Natural killer cell (primary cell): Measurements from ENCODE around the gene CAPS. TPM values are rescaled to one million over a fixed set of nuclear protein-coding genes. Genes with fewer than 3 reads are reported as not detected.

Experiments
- ATAC-seq, 3 donors: fragments of 150-1000 bp in 2 of 3; fragments of 200-7000 bp in 1 of 3; cut with Tn5 transposase; 1 replicate in 1 of 3; 2 replicates in 2 of 3; pipeline ENCODE4 v1.10.0; 2021; ENCODE audit warnings: mild to moderate bottlenecking in 2 of 3, moderate library complexity in 2 of 3
- DNase-seq, 2 donors: peaks; one replicate each; pipeline versions ENCODE4 v3.0.0 to v3.0.0-alpha.2; 2013 to 2021; ENCODE audit warnings: mixed read lengths in 1 of 2
- H3K27ac ChIP-seq: one replicate; pipeline ENCODE4 v1.5.1; 2013; ENCODE audit warnings: mild to moderate bottlenecking, low read length
- H3K27me3 ChIP-seq: one replicate; pipeline ENCODE4 v1.6.1; 2013; ENCODE audit warnings: low read length; ENCODE audit not compliant: control insufficient read depth, insufficient read depth
- H3K36me3 ChIP-seq: one replicate; pipeline ENCODE4 v1.6.1; 2013; ENCODE audit warnings: low read length; ENCODE audit not compliant: control insufficient read depth, insufficient read depth
- H3K4me1 ChIP-seq: one replicate; pipeline ENCODE4 v1.6.1; 2013; ENCODE audit warnings: low read length; ENCODE audit not compliant: control insufficient read depth, insufficient read depth
- H3K4me3 ChIP-seq: one replicate; pipeline ENCODE4 v1.5.1; 2013; ENCODE audit warnings: low read length
- H3K9me3 ChIP-seq: one replicate; pipeline ENCODE4 v1.6.1; 2013; ENCODE audit warnings: low read length; ENCODE audit not compliant: control insufficient read depth, insufficient read depth
- H3K27ac Mint-ChIP-seq, 2 donors: one replicate each; pipeline ENCODE4 v1.8.0; 2022; ENCODE audit warnings: mild to moderate bottlenecking in 2 of 2, mixed read lengths in 2 of 2, moderate library complexity in 1 of 2
- H3K27me3 Mint-ChIP-seq, 2 donors: one replicate each; pipeline ENCODE4 v1.8.0; 2022; ENCODE audit warnings: low read depth in 2 of 2, mixed read lengths in 2 of 2
- H3K36me3 Mint-ChIP-seq: one replicate; pipeline ENCODE4 v1.8.0; 2022; ENCODE audit warnings: mixed read lengths
- H3K4me1 Mint-ChIP-seq, 2 donors: one replicate each; pipeline ENCODE4 v1.8.0; 2022; ENCODE audit warnings: mixed read lengths in 2 of 2
- H3K4me3 Mint-ChIP-seq: one replicate; pipeline ENCODE4 v1.8.0; 2022; ENCODE audit warnings: mild to moderate bottlenecking, moderate library complexity, mixed read lengths
- H3K9me3 Mint-ChIP-seq, 2 donors: one replicate each; pipeline ENCODE4 v1.8.0; 2022; ENCODE audit warnings: mixed read lengths in 2 of 2
- WGBS: methylation state at CpG from one replicate; pipeline ENCODE4 v1.1.7; 2013; ENCODE audit warnings: missing lambda C conversion rate; ENCODE audit not compliant: insufficient coverage; 5-methylcytosine and 5-hydroxymethylcytosine counted together
- intact Hi-C: fragments of 100-400 bp; cut with micrococcal nuclease; formaldehyde crosslinking; loops from one replicate; pipeline ENCODE4 v1.14.2; 2022
- total RNA-seq, 4 donors: library from RNA; stranded (reverse); fragments of 120-200 nt in 1 of 4; gene quantifications; one replicate each; pipeline versions ENCODE4 v1.2.3 to v1.2.4, GENCODE V29; 2013 to 2022
- TF ChIP-seq, protein P1 (sequence below): fragments of 200-600 bp; IDR thresholded peaks from one replicate; pipeline ENCODE4 v1.8.0; 2022; ENCODE audit warnings: antibody characterized with exemption

CAPS gene
- total RNA-seq, 3 donors from 2014 or later (not counting 1 experiment from before 2014, with no cell fraction given) = 34.0 to 41.6 (median 38.3) TPM

DNA sequence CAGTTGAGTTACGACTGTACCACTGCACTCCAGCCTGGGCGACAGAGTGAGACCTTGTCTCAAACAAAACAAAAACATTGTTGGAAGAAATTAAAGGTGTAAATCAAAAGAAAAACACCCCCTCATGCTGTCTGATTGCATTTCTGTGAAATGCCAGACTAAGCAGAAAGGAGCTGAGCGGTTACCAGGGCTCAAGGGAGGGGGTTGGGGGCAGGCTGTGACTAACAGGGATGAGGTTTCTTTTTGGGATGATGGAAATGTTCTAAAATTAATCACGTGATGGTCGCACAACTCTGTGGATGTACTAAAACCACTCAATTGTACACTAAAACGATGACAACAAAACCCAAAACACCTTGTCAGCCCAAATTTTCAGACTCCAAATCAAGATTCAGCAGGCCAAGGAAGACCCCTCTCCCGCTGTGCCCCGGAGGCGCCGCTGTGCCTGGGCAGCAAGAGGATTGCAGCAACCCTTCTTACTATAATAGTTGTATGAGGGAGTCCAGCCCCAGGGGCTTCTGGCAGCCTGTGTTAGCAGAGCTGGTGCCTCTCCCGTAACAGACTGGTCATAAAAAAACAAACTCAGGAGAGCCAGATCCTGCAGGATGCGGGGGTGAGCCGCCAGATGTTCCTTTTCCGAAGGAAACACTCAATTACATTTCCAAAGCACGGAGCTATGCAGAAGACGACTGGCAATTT, 20.9 kb downstream of the CAPS start:
- Mint-ChIP-seq H3K4me3 (no peak overlapping the region), H3K4me1 (peaks cover 4 to 7% of the 10 kb centered on the region in 2 donors), H3K36me3 (no peaks in the 10 kb centered on the region), H3K9me3 (no peaks in the 10 kb centered on the region), H3K27ac (no peak overlapping the region), H3K27me3 (no peaks in the 10 kb centered on the region)
- H3K27ac ChIP-seq = no peak overlapping the region
- ATAC-seq (no peak), DNase-seq (no peak)
- H3K36me3 ChIP-seq = peaks cover 54% of the 10 kb centered on the region
- no peaks in the 10 kb centered on the region for H3K4me1 ChIP-seq
- H3K27me3 ChIP-seq = no peaks in the 10 kb centered on the region
- intact Hi-C loops = no loop called here
- WGBS = 97% methylated on average over 8 of the region's 16 CpGs
- H3K9me3 ChIP-seq = no peaks in the 10 kb centered on the region
- no peak overlapping the region for H3K4me3 ChIP-seq
- TF ChIP-seq, protein P1, sequence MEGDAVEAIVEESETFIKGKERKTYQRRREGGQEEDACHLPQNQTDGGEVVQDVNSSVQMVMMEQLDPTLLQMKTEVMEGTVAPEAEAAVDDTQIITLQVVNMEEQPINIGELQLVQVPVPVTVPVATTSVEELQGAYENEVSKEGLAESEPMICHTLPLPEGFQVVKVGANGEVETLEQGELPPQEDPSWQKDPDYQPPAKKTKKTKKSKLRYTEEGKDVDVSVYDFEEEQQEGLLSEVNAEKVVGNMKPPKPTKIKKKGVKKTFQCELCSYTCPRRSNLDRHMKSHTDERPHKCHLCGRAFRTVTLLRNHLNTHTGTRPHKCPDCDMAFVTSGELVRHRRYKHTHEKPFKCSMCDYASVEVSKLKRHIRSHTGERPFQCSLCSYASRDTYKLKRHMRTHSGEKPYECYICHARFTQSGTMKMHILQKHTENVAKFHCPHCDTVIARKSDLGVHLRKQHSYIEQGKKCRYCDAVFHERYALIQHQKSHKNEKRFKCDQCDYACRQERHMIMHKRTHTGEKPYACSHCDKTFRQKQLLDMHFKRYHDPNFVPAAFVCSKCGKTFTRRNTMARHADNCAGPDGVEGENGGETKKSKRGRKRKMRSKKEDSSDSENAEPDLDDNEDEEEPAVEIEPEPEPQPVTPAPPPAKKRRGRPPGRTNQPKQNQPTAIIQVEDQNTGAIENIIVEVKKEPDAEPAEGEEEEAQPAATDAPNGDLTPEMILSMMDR = no peak

- Histone ChIP-seq H3K4me3 (no peak overlapping the region), H3K4me1 (no peaks in the 10 kb centered on the region), H3K36me3 (peaks cover 53% of the 10 kb centered on the region), H3K9me3 (no peaks in the 10 kb centered on the region), H3K27me3 (no peaks in the 10 kb centered on the region), H3K27ac (no peak overlapping the region)
- Mint-ChIP-seq H3K27me3 (no peaks in the 10 kb centered on the region), H3K4me1 (peaks cover 4 to 7% of the 10 kb centered on the region in 2 donors), H3K27ac (no peak overlapping the region), H3K9me3 (no peaks in the 10 kb centered on the region), H3K4me3 (no peak overlapping the region), H3K36me3 (no peaks in the 10 kb centered on the region)
- TF ChIP-seq, protein P1 = no peak
- intact Hi-C loops = no loop called here
- ATAC-seq = no peak
- WGBS = 97% methylated on average over 25 of the region's 25 CpGs
- no peak for DNase-seq
These were observed 21.6 kb downstream of the CAPS start for GRCh38 chr19:5935473-5936291.

DNA sequence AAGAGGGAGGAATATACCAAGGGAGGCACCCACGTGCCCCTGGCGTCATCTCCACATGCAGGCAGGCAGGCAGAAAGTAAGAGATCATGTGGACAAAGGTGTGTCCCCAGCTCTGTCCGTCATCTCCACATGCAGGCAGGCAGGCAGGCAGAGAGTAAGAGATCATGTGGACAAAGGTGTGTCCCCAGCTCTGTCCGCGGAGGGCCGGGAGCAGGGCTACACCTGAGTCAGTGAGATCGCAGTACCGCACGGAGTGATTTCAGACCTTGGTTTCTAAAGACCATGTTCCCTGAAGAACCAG, 22.2 kb downstream of the CAPS start:
- H3K4me1 Mint-ChIP-seq = peaks cover 4 to 7% of the 10 kb centered on the region in 2 donors
- WGBS = 98% methylated on average over 9 of the region's 9 CpGs
- DNase-seq (no peak), ATAC-seq (no peak)
- H3K36me3 ChIP-seq = peaks cover 53% of the 10 kb centered on the region
- no peaks in the 10 kb centered on the region for H3K9me3 Mint-ChIP-seq
- no peaks in the 10 kb centered on the region for H3K27me3 ChIP-seq
- no peaks in the 10 kb centered on the region for H3K9me3 ChIP-seq
- no peak overlapping the region for H3K27ac Mint-ChIP-seq
- H3K4me1 ChIP-seq = no peaks in the 10 kb centered on the region
- H3K4me3 ChIP-seq = no peak overlapping the region
- intact Hi-C loops = no loop called here
- TF ChIP-seq, protein P1 = no peak
- no peaks in the 10 kb centered on the region for H3K36me3 Mint-ChIP-seq
- no peak overlapping the region for H3K4me3 Mint-ChIP-seq
- H3K27me3 Mint-ChIP-seq = no peaks in the 10 kb centered on the region
- H3K27ac ChIP-seq = no peak overlapping the region
